ENCODE data around the gene SLC6A9.

The SLC6A9 gene

GRCh38 chr1:44025816-44026215 lies 5.4 kb downstream of the SLC6A9 start:
- no peak for DNase-seq

- DNase-seq = no peak
Observed at GRCh38 chr1:44024903-44025525, 6.2 kb downstream of the SLC6A9 start.

GRCh38 chr1:44024031-44024902 lies 7.0 kb downstream of the SLC6A9 start:
- no peak for DNase-seq

GRCh38 chr1:44021581-44022321 lies 9.5 kb downstream of the SLC6A9 start:
- DNase-seq = no peak

GRCh38 chr1:44021156-44021555 lies 10.1 kb downstream of the SLC6A9 start:
- no peak for DNase-seq

GRCh38 chr1:44020464-44020863 lies 10.8 kb downstream of the SLC6A9 start:
- no peak for DNase-seq

GRCh38 chr1:44019466-44019948 lies 11.8 kb downstream of the SLC6A9 start:
- DNase-seq = no peak

GRCh38 chr1:44016890-44017400 lies 14.3 kb downstream of the SLC6A9 start:
- DNase-seq = no peak

GRCh38 chr1:44016041-44016889 lies 15.0 kb downstream of the SLC6A9 start:
- DNase-seq = no peak

- no peak for DNase-seq
Observed at GRCh38 chr1:44015206-44015605, 16.1 kb downstream of the SLC6A9 start.

GRCh38 chr1:44014365-44015104 lies 16.7 kb downstream of the SLC6A9 start:
- DNase-seq = no peak

- no peak for DNase-seq
Observed at GRCh38 chr1:44013949-44014348, 17.3 kb downstream of the SLC6A9 start.

GRCh38 chr1:44012941-44013609 lies 18.2 kb downstream of the SLC6A9 start:
- DNase-seq = no peak

GRCh38 chr1:44012404-44012803 lies 18.9 kb downstream of the SLC6A9 start:
- no peak for DNase-seq

GRCh38 chr1:44010935-44011471 lies 20.3 kb downstream of the SLC6A9 start:
- DNase-seq = no peak

- no peak for DNase-seq
Observed at GRCh38 chr1:44008259-44008658, 23.0 kb downstream of the SLC6A9 start.

- no peak for DNase-seq
Observed at GRCh38 chr1:44002606-44003157, 28.6 kb downstream of the SLC6A9 start.

- DNase-seq = no peak
Observed at GRCh38 chr1:44002165-44002564, 29.1 kb downstream of the SLC6A9 start.

- DNase-seq = no peak
Observed at GRCh38 chr1:44000122-44000665, 31.1 kb downstream of the SLC6A9 start.

- no peak for DNase-seq
Observed at GRCh38 chr1:43999455-43999854, 31.8 kb downstream of the SLC6A9 start.

Measured in CD4-positive, alpha-beta T cell treated with Interferon gamma for 1 hour (primary cell).